T-helper 1 cell (primary cell): Measurements from ENCODE around the gene NR2C1.
"Not testable (repeated sequence)": the region's sequence is repeated elsewhere in the genome, so short reads cannot be mapped to it uniquely, and the experiment has no call there.

Experiments
- DNase-seq, 5 donors: peaks; one replicate each; pipeline ENCODE4 v3.0.0-alpha.2; 2012 to 2020
- total RNA-seq, 4 donors: gene quantifications; one replicate each; lab custom pipeline; 2026; lab: John Stamatoyannopoulos, UW

Gene NR2C1
- 39.2 to 55.1 (median 44.1) reads per million in 4 donors for total RNA-seq

DNA sequence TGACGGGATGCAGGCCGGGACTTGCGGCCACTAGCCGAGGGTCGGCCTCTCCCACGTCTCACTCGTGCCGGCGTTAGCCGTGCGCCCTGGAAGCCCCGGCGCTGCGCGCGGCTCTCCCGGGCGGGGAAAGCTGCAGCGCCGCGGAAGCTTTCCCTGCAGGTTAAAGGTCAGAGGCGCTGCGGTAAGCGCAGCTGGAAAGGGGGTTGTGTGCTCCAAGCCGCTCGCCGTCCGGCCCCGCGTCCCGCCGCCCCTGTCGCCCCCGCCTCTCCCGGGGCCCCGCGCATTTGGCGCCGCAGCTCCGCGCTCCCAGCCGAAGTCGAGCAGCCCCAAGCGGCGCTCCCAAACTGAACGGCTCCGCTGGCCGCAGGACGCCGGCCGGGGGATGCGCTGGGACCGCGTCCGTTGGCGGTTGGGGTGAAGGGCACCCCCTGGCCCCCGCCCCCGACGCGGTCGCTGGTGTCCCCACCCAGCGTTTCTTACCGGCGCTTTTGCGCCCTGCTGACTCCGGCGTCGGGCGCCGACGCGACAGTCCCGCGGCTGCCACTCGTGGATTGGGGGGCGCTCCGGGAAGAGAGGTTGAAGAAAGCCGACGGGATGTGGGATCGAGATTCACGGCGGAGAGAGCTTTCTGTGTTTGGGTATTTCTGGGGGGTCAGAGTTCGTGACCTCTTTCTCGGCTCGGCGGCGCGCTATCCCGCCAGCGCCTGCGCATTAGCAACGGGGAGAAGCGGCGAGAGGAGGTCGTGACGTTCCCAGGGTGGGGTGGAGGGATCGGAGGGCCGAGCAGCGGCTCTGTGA lies at the start of gene NR2C1:
Gene NR2C1, minus strand, starts transcription at position 719 of the 798 bp plus-strand sequence. CDS start 6,234 bp downstream, outside the sequence.
- peak; percentile 89 to 95 (median 90) for DNase-seq

- DNase-seq, result no peak
These were observed 45.4 kb upstream of the NR2C1 start for GRCh38 chr12:95118788-95119179.

- no peak for DNase-seq
These were observed 44.8 kb upstream of the NR2C1 start for GRCh38 chr12:95118138-95118787.

DNA sequence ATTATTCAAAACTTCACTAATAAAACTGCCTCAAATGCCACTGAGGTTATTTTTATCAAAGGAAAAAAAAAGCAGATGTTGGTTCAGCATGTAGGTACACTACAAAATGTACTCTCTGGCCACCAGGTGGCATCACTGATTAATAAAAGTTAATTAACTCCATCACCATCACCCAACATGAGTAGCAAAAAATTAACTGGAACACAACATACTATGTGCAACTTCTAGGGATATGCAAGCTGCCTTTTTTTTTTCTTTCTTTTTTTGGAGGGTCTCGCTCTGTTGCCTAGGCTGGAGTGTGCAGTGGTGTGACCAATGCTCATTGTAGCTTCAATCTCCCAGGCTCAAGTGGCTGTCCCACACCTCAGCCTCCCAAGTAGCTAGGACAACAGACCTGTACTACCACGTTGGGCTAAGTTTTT lies 43.8 kb upstream of the NR2C1 start:
- DNase-seq, result peak; percentile 27 to 69 (median 48)

GRCh38 chr12:95116773-95117172 lies 43.4 kb upstream of the NR2C1 start:
- DNase-seq, result peak in 1 of 5 donors; percentile 13

DNA sequence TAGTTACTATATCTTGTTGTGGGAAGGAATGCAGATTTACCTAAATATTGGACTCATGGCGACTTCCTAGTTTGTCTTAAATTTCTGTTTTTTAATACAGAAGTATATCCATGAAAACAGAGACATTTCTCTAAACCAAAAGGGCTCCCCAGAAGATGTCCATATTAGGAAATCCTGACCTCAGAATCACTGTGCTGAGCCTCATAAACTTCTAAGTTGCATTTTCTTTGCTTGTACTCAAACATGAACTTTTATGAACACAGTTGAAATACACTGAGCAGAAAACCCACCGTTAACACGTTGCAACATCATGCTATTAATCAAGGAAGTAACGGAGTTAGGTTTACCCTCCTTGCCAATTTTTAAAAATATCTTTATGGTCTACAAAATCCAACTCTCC lies 42.9 kb upstream of the NR2C1 start:
- DNase-seq, result no peak

- DNase-seq, result no peak
These were observed 42.2 kb upstream of the NR2C1 start for GRCh38 chr12:95115641-95116040.

- no peak for DNase-seq
These were observed 41.5 kb upstream of the NR2C1 start for GRCh38 chr12:95114766-95115405.

GRCh38 chr12:95107362-95107761 lies 33.9 kb upstream of the NR2C1 start:
- DNase-seq, result no peak

DNA sequence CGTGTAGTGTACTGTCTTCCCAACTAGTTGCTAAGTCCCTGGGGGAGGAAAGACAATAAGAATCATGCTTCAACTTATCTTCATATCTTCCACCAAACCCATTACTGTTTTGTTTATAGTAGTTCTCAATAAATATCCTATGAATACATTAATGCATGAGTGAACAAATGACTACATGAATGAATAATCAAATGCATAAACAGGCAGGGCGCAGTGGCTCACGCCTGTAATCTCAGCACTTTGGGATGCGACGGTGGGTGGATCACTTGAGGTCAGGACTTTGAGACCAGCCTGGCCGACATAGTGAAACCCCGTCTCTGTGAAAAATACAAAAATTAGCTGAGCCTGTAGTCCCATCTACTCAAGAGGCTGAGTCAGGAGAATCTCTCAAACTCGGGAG lies 32.1 kb upstream of the NR2C1 start:
- no peak for DNase-seq

DNA sequence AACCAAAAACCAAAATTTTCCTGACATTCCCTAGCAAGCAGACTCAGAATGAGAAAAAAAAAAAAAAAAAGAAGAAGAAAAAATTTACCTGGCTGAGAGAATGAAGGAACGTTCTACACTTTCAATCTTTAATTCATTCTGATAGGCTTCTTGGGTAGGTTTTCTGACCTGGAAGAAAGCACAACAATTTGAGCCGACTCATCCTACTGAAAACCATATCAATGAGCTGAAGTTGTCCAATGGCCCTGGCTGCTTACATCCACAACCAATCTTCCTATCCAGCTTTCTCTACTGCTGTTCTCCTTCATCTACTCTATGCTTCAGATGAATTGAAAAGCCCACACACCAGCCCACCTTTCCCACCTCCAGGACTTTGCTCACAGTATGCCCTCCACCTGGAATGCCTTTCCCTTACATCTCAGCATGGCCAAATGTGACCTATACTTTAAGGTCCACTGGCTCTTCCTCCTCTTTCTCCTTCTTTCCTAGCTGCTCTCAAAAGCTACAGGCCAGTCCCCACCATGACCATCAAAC lies 31.6 kb upstream of the NR2C1 start:
- no peak for DNase-seq

DNA sequence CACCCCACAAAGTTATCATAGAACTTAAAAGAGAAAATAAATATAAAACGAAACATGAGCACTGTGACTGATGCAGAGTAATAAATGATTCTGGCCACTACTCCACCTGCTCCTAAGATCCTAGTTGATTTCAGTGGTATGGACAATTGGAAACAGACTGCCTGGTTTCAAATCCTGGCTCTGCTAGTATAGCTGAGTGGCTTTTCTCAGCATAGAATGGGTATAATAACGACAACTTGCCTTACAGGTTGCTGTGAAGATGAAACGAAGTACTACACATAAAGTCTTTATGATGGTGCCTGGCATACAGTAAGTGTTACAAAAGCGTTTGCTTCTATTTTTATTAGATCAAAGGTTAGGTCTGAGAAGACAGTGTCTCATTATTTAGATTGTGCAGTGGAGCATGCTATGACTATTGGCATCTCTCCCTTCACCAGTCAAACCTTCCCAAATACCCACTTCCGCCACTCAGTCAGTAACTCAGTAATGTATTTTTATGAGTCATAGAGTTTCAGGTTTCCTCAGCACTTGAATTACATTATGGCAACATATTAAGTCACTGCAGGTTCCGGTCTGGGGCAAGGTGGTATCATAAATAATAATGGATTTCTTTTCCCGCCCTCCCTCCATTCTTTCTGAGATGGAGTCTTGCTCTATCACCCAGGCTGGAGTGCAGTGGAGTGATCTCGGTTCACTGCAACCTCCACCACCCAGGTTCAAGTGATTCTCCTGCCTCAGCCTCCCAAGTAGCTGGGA lies 29.7 kb upstream of the NR2C1 start:
- DNase-seq, result peak in 1 of 5 donors; percentile 92

GRCh38 chr12:95101957-95102356 lies 28.5 kb upstream of the NR2C1 start:
- not testable (repeated sequence) for DNase-seq

DNA sequence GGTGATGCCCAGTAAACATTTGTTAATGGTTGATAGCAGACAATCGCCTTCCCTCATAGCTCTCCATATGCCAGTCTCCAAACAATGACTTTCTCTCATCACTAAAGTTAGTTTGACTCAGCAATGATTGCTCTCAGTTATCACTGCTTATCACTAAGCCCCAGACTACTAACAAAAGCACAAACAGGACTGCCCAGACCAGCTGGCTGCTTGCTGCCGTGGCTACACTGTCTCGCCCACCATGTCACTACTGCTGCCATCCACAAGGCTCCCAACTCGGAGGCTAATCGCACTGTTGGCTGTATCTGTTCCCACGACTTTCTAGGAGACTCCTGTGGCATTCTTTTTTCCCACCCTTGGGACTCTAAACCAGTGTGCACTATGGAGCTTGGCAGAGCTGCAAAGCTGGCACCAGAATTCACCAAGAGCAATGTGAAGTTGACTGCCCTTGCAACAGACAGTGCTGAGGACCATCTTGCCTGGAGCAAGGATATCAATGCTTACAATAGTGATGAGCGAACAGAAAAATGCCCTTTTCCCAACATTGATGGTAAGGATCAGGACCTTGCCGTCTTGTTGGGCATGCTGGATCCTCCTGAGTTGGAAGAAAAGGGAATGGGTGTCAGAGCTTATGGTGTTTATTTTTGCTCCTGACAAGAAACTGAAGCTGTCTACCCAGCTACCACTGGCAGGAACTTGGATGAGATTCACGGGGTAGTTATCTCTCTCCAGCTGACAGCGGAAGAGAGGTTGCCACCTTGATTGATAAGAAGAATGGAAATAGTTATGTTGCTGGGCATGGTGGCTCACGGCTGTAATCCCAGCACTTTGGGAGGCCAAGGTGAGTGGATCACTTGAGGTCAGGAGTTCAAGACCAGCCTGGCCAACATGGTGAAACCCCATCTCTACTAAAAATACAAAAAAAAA lies 27.1 kb upstream of the NR2C1 start:
- DNase-seq, result no peak

GRCh38 chr12:95099270-95099790 lies 25.9 kb upstream of the NR2C1 start:
- no peak for DNase-seq

DNA sequence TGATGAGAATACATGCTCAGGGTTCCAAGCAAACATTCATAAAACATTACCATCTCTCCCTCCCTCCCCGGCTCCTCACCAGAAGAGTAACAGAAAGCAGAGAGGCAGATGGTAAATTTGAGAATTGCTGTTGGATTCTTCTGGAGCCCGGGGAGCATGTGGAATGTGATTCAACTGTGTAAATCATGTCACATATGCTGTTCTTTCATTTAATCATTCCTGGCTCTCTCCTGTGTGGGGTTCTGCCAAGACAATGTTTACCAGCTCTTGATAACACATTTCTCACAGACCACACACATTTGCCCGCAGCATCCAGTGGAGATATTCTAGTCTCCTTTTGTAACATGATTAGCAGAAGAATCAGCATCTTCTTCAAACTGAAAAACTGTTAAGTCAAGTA lies 23.4 kb upstream of the NR2C1 start:
- no peak for DNase-seq

GRCh38 chr12:95096378-95096777 lies 23.0 kb upstream of the NR2C1 start:
- no peak for DNase-seq

DNA sequence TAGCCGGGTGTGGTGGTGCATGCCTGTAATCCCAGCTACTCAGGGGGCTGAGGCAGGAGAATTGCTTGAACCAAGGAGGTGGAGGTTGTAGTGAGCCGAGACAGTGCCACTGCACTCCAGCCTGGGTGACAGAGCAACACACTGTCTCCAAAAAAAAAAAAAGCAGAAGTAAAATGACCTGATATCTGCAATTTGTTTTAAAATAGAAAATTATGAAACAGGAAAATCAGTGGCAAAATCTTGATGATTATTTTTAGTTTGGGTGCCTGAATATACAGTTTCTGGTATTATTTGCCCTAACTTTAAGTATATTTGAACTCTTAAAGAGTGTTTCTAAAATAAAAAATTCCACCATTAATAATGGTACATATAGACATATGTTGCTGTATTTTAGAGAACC lies 22.4 kb upstream of the NR2C1 start:
- not testable (repeated sequence) for DNase-seq

DNA sequence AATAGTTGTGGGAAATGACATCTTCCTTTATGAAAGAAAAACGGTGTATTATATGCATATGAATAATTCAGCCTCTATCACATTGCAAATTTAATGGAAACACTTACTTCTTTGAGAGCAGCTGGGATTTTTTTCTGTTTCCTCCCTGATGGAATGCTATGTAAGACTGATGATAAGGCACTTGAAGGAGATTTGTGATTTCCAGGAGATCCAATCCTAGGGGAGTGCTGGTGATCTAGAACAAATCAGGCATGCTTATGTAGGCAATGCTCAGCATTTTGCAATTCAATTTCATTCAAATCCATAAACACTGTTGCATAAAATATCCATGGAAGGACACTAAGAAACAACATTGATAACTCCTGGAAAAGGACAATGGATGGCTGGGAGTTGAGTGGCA lies 16.0 kb upstream of the NR2C1 start:
- no peak for DNase-seq

GRCh38 chr12:95088379-95088778 lies 15.0 kb upstream of the NR2C1 start:
- DNase-seq, result no peak

DNA sequence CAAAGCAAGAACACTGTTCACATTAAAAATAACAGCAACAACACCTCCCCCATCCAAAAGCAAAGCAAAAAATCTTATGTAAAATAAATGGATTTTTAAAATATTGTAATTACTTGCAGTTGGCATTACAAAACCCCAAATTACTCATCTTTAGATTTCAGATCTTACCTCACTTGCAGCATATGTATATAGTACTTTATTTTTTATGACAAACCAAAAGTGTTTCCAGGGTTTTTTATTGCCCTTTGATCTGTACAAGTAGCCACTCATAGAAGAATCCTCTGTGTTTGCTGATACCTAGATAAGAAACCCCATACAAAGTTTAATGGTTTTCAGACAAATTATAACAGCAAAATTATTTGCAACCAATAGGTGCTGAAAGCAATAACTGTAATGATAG lies 12.2 kb upstream of the NR2C1 start:
- no peak for DNase-seq
